ENCODE data around the gene PRR16. TPM values are rescaled to one million over a fixed set of nuclear protein-coding genes. Genes with fewer than 3 reads are reported as not detected.
A peak's percentile ranks its signal among the peaks of the same experiment; 100 is the strongest.

PRR16 gene
- polyA plus RNA-seq, 2 of the 4 experiments (the other 2 are of a cell fraction), result 0.05 TPM; not detected in 1

- Histone ChIP-seq H3K4me1 (no peaks in the 10 kb centered on the region), H3K27ac (no peak overlapping the region), H3K4me2 (no peak overlapping the region), H3K9me3 (no peaks in the 10 kb centered on the region), H3K4me3 (no peak overlapping the region)
- ChIA-PET CTCF (interaction anchor here (0.6 kb wide), 1 partner anchor 23 kb away, joined by 3 read pairs; no protein-coding TSS in a partner anchor), POLR2A (no interaction called here)
- 38% methylated on average over 2 of the region's 2 CpGs for WGBS (ENCODE audit: missing lambda C conversion rate)
- ATAC-seq (no peak), FAIRE-seq (no peak), DNase-seq (ENCODE audit: low read depth in 1 of 2, low spot score in 1 of 2) (no peak)
- no peak for TF ChIP-seq MAZ (IDR thresholded peaks at IDR 0.05; ENCODE audit: borderline replicate concordance, low read depth, low read length)
- no peak for TF ChIP-seq RCOR1 (IDR thresholded peaks at IDR 0.05; ENCODE audit: low read depth, low read length)
- peak; percentile 39 for TF ChIP-seq MAFK (IDR thresholded peaks at IDR 0.05; ENCODE audit: partially characterized antibody)
- TF ChIP-seq TFCP2L1 (CRISPR knock-in tag; IDR thresholded peaks at IDR 0.05), result no peak
- no peak for TF ChIP-seq PHF8 (IDR thresholded peaks at IDR 0.05; ENCODE audit: borderline replicate concordance, low read depth)
- no peak for TF ChIP-seq HOXB13 (CRISPR knock-in tag; IDR thresholded peaks at IDR 0.05; ENCODE audit: low read depth)
- TF ChIP-seq HEYL (CRISPR knock-in tag; IDR thresholded peaks at IDR 0.05), result no peak
- no peak for TF ChIP-seq HOXA7 (CRISPR knock-in tag; IDR thresholded peaks at IDR 0.05)
Observed at GRCh38 chr5:120684213-120684612, 220.1 kb downstream of the PRR16 start.

- 5% methylated on average over 2 of the region's 2 CpGs for WGBS (ENCODE audit: missing lambda C conversion rate)
- Histone ChIP-seq H3K4me2 (no peak overlapping the region), H3K4me3 (no peak overlapping the region), H3K9me3 (no peaks in the 10 kb centered on the region), H3K27ac (no peak overlapping the region), H3K4me1 (no peaks in the 10 kb centered on the region)
- DNase-seq (ENCODE audit: low read depth in 1 of 2, low spot score in 1 of 2) (peak in 1 of 2 experiments; percentile 9), ATAC-seq (peak; percentile 66 to 68; a peak in 3 of 6 replicates), FAIRE-seq (no peak)
- TF ChIP-seq CHD4 (IDR thresholded peaks at IDR 0.05; ENCODE audit: borderline replicate concordance) (no peak), HOXB5 (CRISPR knock-in tag; IDR thresholded peaks at IDR 0.05) (no peak), CBX8 (IDR thresholded peaks at IDR 0.05) (no peak), NR3C1 (IDR thresholded peaks at IDR 0.05) (no peak)
- ChIA-PET POLR2A (no interaction called here), CTCF (no interaction called here)
Observed at GRCh38 chr5:120684749-120685415, 220.8 kb downstream of the PRR16 start.

GRCh38 chr5:120690621-120691407 is 226.7 kb downstream of the PRR16 start:
- H3K4me1 ChIP-seq, result no peaks in the 10 kb centered on the region
- 55% methylated on average over 9 of the region's 9 CpGs for WGBS (ENCODE audit: missing lambda C conversion rate)
- no peak for ATAC-seq
- no peak for FAIRE-seq
- no peaks in the 10 kb centered on the region for H3K9me3 ChIP-seq
- no peak overlapping the region for H3K4me3 ChIP-seq
- peak; percentile 17 for TF ChIP-seq MAFK (IDR thresholded peaks at IDR 0.05; ENCODE audit: partially characterized antibody)
- TF ChIP-seq, protein P1, sequence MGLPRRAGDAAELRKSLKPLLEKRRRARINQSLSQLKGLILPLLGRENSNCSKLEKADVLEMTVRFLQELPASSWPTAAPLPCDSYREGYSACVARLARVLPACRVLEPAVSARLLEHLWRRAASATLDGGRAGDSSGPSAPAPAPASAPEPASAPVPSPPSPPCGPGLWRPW (IDR thresholded peaks at IDR 0.05), result no peak
- H3K27ac ChIP-seq, result peak overlapping the region in 1 of 2 experiments; percentile 25; a peak in 1 of 6 replicates
- DNase-seq (ENCODE audit: low read depth in 1 of 2, low spot score in 1 of 2), result no peak
- ChIA-PET CTCF (no interaction called here), POLR2A (no interaction called here)
- no peak overlapping the region for H3K4me2 ChIP-seq

GRCh38 chr5:120692325-120692724 is 228.2 kb downstream of the PRR16 start:
- POLR2A ChIA-PET, result no interaction called here
- Histone ChIP-seq H3K4me3 (no peak overlapping the region), H3K4me2 (no peak overlapping the region), H3K9me3 (no peaks in the 10 kb centered on the region), H3K4me1 (no peaks in the 10 kb centered on the region), H3K27ac (no peak overlapping the region)
- FAIRE-seq, result no peak
- 62% methylated on average over 2 of the region's 2 CpGs for WGBS (ENCODE audit: missing lambda C conversion rate)
- DNase-seq (ENCODE audit: low read depth in 1 of 2, low spot score in 1 of 2), result no peak
- CTCF ChIA-PET, result no interaction called here
- ATAC-seq, result no peak
- TF ChIP-seq NPAS2 (CRISPR knock-in tag; IDR thresholded peaks at IDR 0.05; ENCODE audit: borderline replicate concordance), result no peak
- no peak for TF ChIP-seq KDM1A (IDR thresholded peaks at IDR 0.05; ENCODE audit: low read depth)
- TF ChIP-seq KDM5A (IDR thresholded peaks at IDR 0.05), result no peak
- no peak for TF ChIP-seq MAX (IDR thresholded peaks at IDR 0.05)
- no peak for TF ChIP-seq FOSL2 (IDR thresholded peaks at IDR 0.05)
- TF ChIP-seq FOSL2 (CRISPR knock-in tag; IDR thresholded peaks at IDR 0.05), result no peak
- TF ChIP-seq RARB (CRISPR knock-in tag; IDR thresholded peaks at IDR 0.05), result no peak
- no peak for TF ChIP-seq RAD21 (conservative IDR thresholded peaks at IDR 0.05 in 1 of 2, IDR thresholded peaks at IDR 0.05 in 1 of 2)
- no peak for TF ChIP-seq FOSB (CRISPR knock-in tag; IDR thresholded peaks at IDR 0.05)
- TF ChIP-seq BCL3 (IDR thresholded peaks at IDR 0.05), result no peak
- no peak for TF ChIP-seq TFCP2L1 (CRISPR knock-in tag; IDR thresholded peaks at IDR 0.05)
- TF ChIP-seq HOXB13 (CRISPR knock-in tag; IDR thresholded peaks at IDR 0.05; ENCODE audit: low read depth), result no peak
- no peak for TF ChIP-seq RCOR1 (IDR thresholded peaks at IDR 0.05; ENCODE audit: low read depth, low read length)
- no peak for TF ChIP-seq HMGXB4 (CRISPR knock-in tag; IDR thresholded peaks at IDR 0.05; ENCODE audit: borderline replicate concordance)
- no peak for TF ChIP-seq MAZ (IDR thresholded peaks at IDR 0.05; ENCODE audit: borderline replicate concordance, low read depth, low read length)
- TF ChIP-seq JUNB (IDR thresholded peaks at IDR 0.05), result no peak
- TF ChIP-seq SMC3 (IDR thresholded peaks at IDR 0.05), result no peak
